ENCODE data around the gene CKMT1A.
"Not testable (repeated sequence)": the region's sequence is repeated elsewhere in the genome, so short reads cannot be mapped to it uniquely, and the experiment has no call there.

Gene CKMT1A

GRCh38 chr15:43693148-43694022 is at the start of gene CKMT1A:
TSS of gene CKMT1A (plus strand) at chr15:43693859. CDS start at chr15:43694051, 192 bp downstream.
- H3K36me3 Mint-ChIP-seq (ENCODE audit: low read depth); intact Hi-C loops (cut with micrococcal nuclease); H3K27ac Mint-ChIP-seq; H3K4me3 Mint-ChIP-seq; H3K9me3 Mint-ChIP-seq; H3K27me3 Mint-ChIP-seq; H3K4me1 Mint-ChIP-seq (ENCODE audit: low read depth): not testable (repeated sequence)

DNA sequence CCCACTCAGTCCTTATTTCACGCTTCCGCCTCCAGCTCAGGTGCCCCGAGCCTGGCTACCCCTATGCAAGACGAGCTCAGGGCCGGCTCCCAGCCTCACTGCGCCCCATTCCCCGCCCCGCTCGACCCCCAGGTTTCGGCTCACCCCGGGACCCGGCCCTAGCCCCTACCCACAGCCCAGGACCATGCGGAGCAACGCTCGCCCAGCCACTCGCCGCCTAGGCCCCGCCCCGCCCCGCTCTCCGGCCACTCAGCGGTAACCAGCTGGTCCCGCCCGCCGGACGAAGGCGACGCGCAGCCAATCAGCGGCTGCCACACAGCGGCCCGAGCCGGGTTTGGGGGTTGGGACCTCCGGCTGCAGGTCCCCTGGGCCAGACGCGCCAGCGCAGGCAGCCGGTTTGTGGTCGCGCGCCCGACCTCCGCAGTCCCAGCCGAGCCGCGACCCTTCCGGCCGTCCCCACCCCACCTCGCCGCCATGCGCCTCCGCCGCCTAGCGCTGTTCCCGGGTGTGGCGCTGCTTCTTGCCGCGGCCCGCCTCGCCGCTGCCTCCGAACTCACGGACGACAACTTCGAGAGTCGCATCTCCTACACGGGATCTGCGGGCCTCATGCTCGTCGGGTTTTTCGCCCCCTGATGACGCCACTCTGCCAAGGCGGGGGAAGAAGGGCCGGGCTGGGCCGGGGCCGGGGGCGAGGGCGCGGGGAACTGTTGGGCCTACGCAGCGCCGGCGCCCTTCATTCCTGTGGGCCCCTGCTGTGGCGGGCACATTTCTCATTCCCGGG is 44.8 kb upstream of the CKMT1A start, which contains the start of gene CATSPER2:
Gene CATSPER2 (minus strand): TSS at position 196 of the 781 bp plus-strand sequence. CDS start 783 bp downstream, outside the sequence.
- no peaks in the 10 kb centered on the region for H3K4me1 Mint-ChIP-seq (ENCODE audit: low read depth)
- intact Hi-C loops (cut with micrococcal nuclease) = no loop called here
- H3K4me3 Mint-ChIP-seq = no peak within 1 kb of the TSS
- H3K9me3 Mint-ChIP-seq = no peaks in the 10 kb centered on the region
- H3K36me3 Mint-ChIP-seq (ENCODE audit: low read depth) = peaks cover 43% of the 10 kb centered on the region
- no peaks in the 10 kb centered on the region for H3K27me3 Mint-ChIP-seq
- no peak within 1 kb of the TSS for H3K27ac Mint-ChIP-seq

- H3K36me3 Mint-ChIP-seq (ENCODE audit: low read depth) = peaks cover 43% of the 10 kb centered on the region
- H3K27ac Mint-ChIP-seq; H3K9me3 Mint-ChIP-seq; intact Hi-C loops (cut with micrococcal nuclease); H3K4me1 Mint-ChIP-seq (ENCODE audit: low read depth); H3K27me3 Mint-ChIP-seq; H3K4me3 Mint-ChIP-seq: not testable (repeated sequence)
Measured at GRCh38 chr15:43649430-43649926, 44.2 kb upstream of the CKMT1A start.

GRCh38 chr15:43659727-43660126 is 33.9 kb upstream of the CKMT1A start:
- H3K4me3 Mint-ChIP-seq; H3K27me3 Mint-ChIP-seq; H3K27ac Mint-ChIP-seq; H3K9me3 Mint-ChIP-seq; H3K36me3 Mint-ChIP-seq (ENCODE audit: low read depth); intact Hi-C loops (cut with micrococcal nuclease); H3K4me1 Mint-ChIP-seq (ENCODE audit: low read depth): not testable (repeated sequence)

DNA sequence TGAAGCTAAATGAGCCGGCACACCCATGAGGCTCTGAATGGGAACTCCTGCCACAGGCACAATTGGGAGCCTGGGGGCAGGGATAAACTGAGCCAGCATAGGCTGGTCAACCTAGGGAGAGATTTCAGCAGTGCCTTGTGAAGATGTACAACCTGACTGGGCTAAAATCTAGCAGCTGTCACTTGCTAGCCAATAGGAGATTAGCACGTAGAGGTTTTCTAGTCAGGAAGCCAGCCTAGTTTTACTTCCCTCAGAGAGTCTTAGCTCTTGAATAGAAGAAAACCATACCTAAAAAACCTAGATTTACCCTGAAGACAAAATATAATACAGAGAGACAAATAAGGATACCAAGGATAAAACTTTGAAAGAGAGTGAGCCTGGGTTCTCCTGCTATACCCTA is 31.4 kb upstream of the CKMT1A start:
- H3K4me1 Mint-ChIP-seq (ENCODE audit: low read depth); H3K9me3 Mint-ChIP-seq; intact Hi-C loops (cut with micrococcal nuclease): not testable (repeated sequence)

DNA sequence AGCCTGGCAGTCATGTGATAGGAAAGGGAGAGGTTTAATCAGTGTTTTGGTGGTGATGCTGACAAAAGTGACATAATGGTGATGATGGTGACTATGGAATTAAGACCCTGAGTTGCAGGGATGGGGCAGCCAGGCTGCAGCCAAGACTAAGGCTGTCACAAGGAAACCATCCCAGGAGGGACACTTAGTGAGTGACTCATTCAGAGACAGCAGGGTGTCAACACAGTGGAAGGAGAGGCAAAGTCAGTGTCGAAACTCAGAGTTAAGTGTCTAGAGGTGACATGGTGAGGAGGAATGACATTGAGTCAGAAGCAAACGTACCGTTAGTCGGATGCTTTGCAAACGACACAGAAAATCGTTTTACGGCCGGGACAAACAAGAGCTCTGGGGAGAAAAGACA is 30.3 kb upstream of the CKMT1A start:
- H3K4me3 Mint-ChIP-seq; H3K9me3 Mint-ChIP-seq; H3K36me3 Mint-ChIP-seq (ENCODE audit: low read depth); H3K4me1 Mint-ChIP-seq (ENCODE audit: low read depth); H3K27me3 Mint-ChIP-seq; intact Hi-C loops (cut with micrococcal nuclease); H3K27ac Mint-ChIP-seq: not testable (repeated sequence)

More for the DNA sequence above, 31.4 kb upstream of the CKMT1A start:
- not testable (repeated sequence) for H3K4me3 Mint-ChIP-seq; H3K36me3 Mint-ChIP-seq (ENCODE audit: low read depth); H3K27me3 Mint-ChIP-seq; H3K27ac Mint-ChIP-seq

DNA sequence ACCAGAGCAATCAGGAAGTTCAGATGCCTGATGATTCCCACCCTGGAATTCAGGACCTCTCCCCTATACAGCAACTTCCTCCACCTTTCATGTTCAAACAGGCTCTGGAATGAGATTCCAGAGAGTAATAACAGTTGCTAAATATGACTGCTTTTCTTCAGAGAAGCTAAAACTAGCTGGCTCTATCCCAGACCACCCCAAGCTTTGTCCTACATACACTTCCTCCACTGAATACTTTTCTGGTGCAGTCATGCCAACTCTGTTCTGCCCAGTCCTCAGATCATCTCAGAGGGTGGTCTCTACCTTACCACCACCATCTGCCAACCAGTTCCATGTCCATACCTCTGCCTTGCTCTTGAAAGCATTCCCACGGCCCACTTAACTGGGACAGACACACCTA is 27.5 kb upstream of the CKMT1A start:
- H3K9me3 Mint-ChIP-seq; H3K4me3 Mint-ChIP-seq; intact Hi-C loops (cut with micrococcal nuclease); H3K27me3 Mint-ChIP-seq; H3K36me3 Mint-ChIP-seq (ENCODE audit: low read depth); H3K4me1 Mint-ChIP-seq (ENCODE audit: low read depth); H3K27ac Mint-ChIP-seq: not testable (repeated sequence)

DNA sequence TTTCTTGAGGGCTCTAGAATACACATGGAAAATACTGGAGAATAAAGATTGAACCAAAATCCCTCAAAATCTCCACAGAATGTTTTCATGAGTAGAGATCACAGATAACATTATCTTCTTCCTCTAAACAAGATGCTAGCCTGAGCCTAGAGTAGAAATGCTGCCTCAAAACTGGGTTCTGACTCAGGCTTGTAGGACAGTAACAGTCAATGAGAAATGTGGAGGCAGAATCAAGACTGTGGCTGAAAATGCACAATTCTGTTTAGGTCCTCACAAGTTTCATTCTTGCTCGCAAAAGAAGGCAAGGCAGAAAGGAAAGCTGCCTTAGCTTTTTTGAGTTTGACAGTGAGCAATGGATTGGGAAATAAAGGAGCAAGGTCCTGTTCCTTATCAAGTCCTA is 19.5 kb upstream of the CKMT1A start:
- H3K4me3 Mint-ChIP-seq; H3K27me3 Mint-ChIP-seq; H3K27ac Mint-ChIP-seq; H3K36me3 Mint-ChIP-seq (ENCODE audit: low read depth); H3K9me3 Mint-ChIP-seq; H3K4me1 Mint-ChIP-seq (ENCODE audit: low read depth); intact Hi-C loops (cut with micrococcal nuclease): not testable (repeated sequence)

- H3K27ac Mint-ChIP-seq; H3K27me3 Mint-ChIP-seq; H3K9me3 Mint-ChIP-seq; H3K4me3 Mint-ChIP-seq; H3K4me1 Mint-ChIP-seq (ENCODE audit: low read depth); intact Hi-C loops (cut with micrococcal nuclease); H3K36me3 Mint-ChIP-seq (ENCODE audit: low read depth): not testable (repeated sequence)
Measured at GRCh38 chr15:43689604-43690301, 3.9 kb upstream of the CKMT1A start.

DNA sequence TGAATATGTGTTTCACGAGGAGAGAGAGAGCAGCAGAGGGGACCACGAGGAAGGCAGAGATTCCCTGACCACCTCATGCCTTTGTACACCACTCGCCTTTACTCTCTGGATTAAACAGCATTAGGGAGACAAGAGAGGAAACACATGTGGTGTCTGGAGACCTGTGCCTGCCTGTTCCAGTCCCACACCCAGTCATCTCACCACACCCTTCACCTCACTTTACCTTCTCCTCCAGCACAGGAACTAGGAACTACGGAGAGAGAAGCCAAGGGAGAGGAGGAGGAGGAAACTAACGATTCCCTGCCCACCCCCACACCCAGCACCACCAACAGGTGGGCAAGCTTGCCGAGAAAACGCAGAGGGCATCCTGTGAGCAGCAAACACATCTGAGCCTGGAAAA is 980 bp upstream of the CKMT1A start:
- H3K36me3 Mint-ChIP-seq (ENCODE audit: low read depth); H3K27ac Mint-ChIP-seq; H3K27me3 Mint-ChIP-seq; intact Hi-C loops (cut with micrococcal nuclease); H3K4me3 Mint-ChIP-seq; H3K9me3 Mint-ChIP-seq; H3K4me1 Mint-ChIP-seq (ENCODE audit: low read depth): not testable (repeated sequence)

GRCh38 chr15:43702174-43702573 is 8.5 kb downstream of the CKMT1A start:
- H3K9me3 Mint-ChIP-seq = no peaks in the 10 kb centered on the region
- H3K36me3 Mint-ChIP-seq (ENCODE audit: low read depth) = no peaks in the 10 kb centered on the region
- H3K4me3 Mint-ChIP-seq = no peak overlapping the region
- intact Hi-C loops (cut with micrococcal nuclease) = no loop called here
- H3K27me3 Mint-ChIP-seq = peaks cover 27% of the 10 kb centered on the region
- H3K4me1 Mint-ChIP-seq (ENCODE audit: low read depth) = no peaks in the 10 kb centered on the region
- H3K27ac Mint-ChIP-seq = no peak overlapping the region

DNA sequence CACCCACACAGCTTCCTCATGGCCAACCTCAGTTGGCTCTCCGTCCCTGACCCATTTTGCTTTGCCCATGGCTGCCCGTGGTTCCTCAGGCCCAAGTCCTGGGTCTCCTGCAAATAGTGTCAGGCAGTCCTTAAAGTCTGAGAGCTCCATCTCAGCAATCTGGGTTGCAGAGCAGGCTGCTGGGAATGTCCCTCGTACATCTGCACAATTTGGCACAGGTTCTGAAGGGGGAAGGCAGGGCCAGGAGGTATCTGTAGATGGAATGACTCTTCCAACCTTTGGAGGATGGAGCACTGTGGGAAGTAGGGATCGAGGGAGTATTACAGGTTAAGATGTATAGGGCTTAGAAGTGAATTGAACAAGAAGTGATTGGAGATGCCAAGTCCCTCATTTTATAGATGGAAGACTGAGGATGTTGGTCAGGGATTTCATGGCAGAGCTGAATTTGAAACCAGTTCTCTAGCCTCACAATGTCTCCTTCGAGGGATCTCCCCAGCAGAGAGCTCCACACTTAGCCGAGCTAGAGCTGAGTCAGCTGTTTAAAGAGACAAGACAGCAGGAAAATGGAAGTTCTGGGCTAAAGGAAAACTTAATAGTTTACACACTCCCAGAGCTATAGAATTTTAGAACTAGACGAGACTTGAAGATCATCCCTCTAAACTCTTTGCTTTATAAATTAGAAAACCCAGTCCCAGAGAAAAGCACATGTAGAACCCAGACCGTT is 9.2 kb downstream of the CKMT1A start:
- Mint-ChIP-seq H3K27ac (no peak overlapping the region), H3K9me3 (no peaks in the 10 kb centered on the region), H3K36me3 (ENCODE audit: low read depth) (no peaks in the 10 kb centered on the region), H3K4me1 (ENCODE audit: low read depth) (no peaks in the 10 kb centered on the region), H3K4me3 (no peak overlapping the region), H3K27me3 (peaks cover 22% of the 10 kb centered on the region)
- intact Hi-C loops (cut with micrococcal nuclease) = no loop called here

GRCh38 chr15:43710431-43711131 is 16.9 kb downstream of the CKMT1A start:
- H3K36me3 Mint-ChIP-seq (ENCODE audit: low read depth); H3K4me1 Mint-ChIP-seq (ENCODE audit: low read depth); H3K27ac Mint-ChIP-seq; intact Hi-C loops (cut with micrococcal nuclease); H3K27me3 Mint-ChIP-seq; H3K4me3 Mint-ChIP-seq; H3K9me3 Mint-ChIP-seq: not testable (repeated sequence)

Data from dendritic cell treated with granulocyte-macrophage colony-stimulating factor and Interleukin-4, amounts not matched to agents 40 ng/mL and 50 ng/mL, for 4 days (primary cell).